Measurements from ENCODE around the gene ASTE1. TPM values are rescaled to one million over a fixed set of nuclear protein-coding genes. Genes with fewer than 3 reads are reported as not detected.
A peak's percentile ranks its signal among the peaks of the same experiment; 100 is the strongest.
"Not testable (repeated sequence)": the region's sequence is repeated elsewhere in the genome, so short reads cannot be mapped to it uniquely, and the experiment has no call there.

ASTE1 gene
- total RNA-seq, 1 experiment from 2014 or later: 9.7 TPM

DNA sequence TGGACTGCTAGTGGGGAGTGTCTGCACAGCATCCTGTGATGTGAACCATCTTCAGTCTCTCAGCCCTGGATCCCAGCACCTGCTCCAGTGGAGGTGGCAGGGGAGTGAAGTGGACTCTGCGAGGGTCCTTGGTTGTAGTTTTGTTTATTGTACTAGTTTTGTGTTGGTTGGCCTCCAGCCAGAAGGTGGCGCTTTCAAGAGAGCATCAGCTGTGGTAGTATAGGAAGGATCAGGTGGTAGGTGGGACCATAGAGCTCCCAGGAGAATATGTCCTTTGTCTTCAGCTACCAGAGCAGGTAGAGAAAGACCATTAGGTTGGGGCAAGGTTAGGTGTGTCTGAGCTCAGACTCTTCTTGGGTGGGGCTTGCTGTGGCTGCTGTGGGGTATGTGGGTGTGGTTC lies 21.0 kb upstream of the ASTE1 start:
- no peaks in the 10 kb centered on the region for H3K79me2 ChIP-seq (ENCODE audit: insufficient read depth, low read length)
- Mint-ChIP-seq H3K4me3 (no peak overlapping the region), H3K36me3 (ENCODE audit: insufficient read depth in 1 of 3, low read depth in 3 of 3) (peaks cover 0 to 20% (median 17%) of the 10 kb centered on the region in 3 experiments; a peak in 5 of 7 replicates), H3K9me3 (peaks cover 7 to 16% of the 10 kb centered on the region in 2 experiments; a peak in 4 of 5 replicates), H3K4me1 (peaks cover 4 to 8% of the 10 kb centered on the region in 2 experiments; a peak in 2 of 4 replicates), H3K27ac (peak overlapping the region in 1 of 3 experiments; percentile 82; a peak in 3 of 7 replicates), H3K27me3 (ENCODE audit: low read depth) (peaks cover 4% of the 10 kb centered on the region; the same call in 1 of the 2 replicates)
- H2BK120ac ChIP-seq (ENCODE audit: low read depth, low read length, poor library complexity, severe bottlenecking): no peak overlapping the region
- no peaks in the 10 kb centered on the region for H3K27me3 ChIP-seq (ENCODE audit: insufficient read depth, low read length)
- DNase-seq: peak; percentile 36
- no peak overlapping the region for H3K9ac ChIP-seq (ENCODE audit: extremely low read depth, insufficient read length, low read length)
- no peak overlapping the region for H4K91ac ChIP-seq (ENCODE audit: insufficient read length, low read depth, low read length)
- H3K9me3 ChIP-seq (ENCODE audit: control insufficient read depth, low read depth, low read length): no peaks in the 10 kb centered on the region
- no peak overlapping the region for H2BK20ac ChIP-seq (ENCODE audit: low read depth, low read length, poor library complexity, severe bottlenecking)
- peak; percentile 51 for TF ChIP-seq CTCF (conservative IDR thresholded peaks at IDR 0.05)
- H3K23ac ChIP-seq (ENCODE audit: insufficient read length, low read depth, low read length): no peak overlapping the region
- H3K18ac ChIP-seq (ENCODE audit: insufficient read length, low read depth, low read length): peak overlapping the region; percentile 53
- WGBS (ENCODE audit: extremely low coverage, insufficient read length, low lambda C conversion rate): no CpG with 5 or more reads among the region's 2 CpGs
- no peaks in the 10 kb centered on the region for H3K79me1 ChIP-seq (ENCODE audit: insufficient read depth, low read depth, low read length, poor library complexity, severe bottlenecking)
- H3K4me2 ChIP-seq (ENCODE audit: insufficient read depth, insufficient read length, low read length): no peak overlapping the region
- no peak overlapping the region for H3T11ph ChIP-seq (ENCODE audit: low read length)
- no peak overlapping the region for H3K27ac ChIP-seq (ENCODE audit: insufficient read length, low read depth, low read length)
- no peak overlapping the region for H3K56ac ChIP-seq (ENCODE audit: insufficient read length, low read depth, low read length)
- H3K4ac ChIP-seq (ENCODE audit: low read depth, low read length): no peak overlapping the region
- no peak overlapping the region for H2AFZ ChIP-seq (ENCODE audit: low read length)
- no peak overlapping the region for H2BK12ac ChIP-seq (ENCODE audit: insufficient read length, low read depth, low read length)
- no peak overlapping the region for H4K5ac ChIP-seq (ENCODE audit: insufficient read length, low read depth, low read length)
- no peak overlapping the region for H2AK5ac ChIP-seq (ENCODE audit: insufficient read length, low read length)
- no peak overlapping the region for H3K14ac ChIP-seq (ENCODE audit: insufficient read depth, low read length)
- no peak overlapping the region for H2BK5ac ChIP-seq (ENCODE audit: insufficient read length, low read length)
- H4K8ac ChIP-seq (replicated peaks; ENCODE audit: insufficient read length, low read depth, low read length): no peak overlapping the region
- no peaks in the 10 kb centered on the region for H3K4me1 ChIP-seq (ENCODE audit: insufficient read depth, low read length)
- H3K23me2 ChIP-seq (ENCODE audit: insufficient read length, low read depth, low read length, poor library complexity, severe bottlenecking): no peaks in the 10 kb centered on the region
- no peak overlapping the region for H2BK15ac ChIP-seq (ENCODE audit: low read depth, low read length)
- H4K20me1 ChIP-seq (ENCODE audit: control insufficient read depth, insufficient read depth, insufficient read length): no peaks in the 10 kb centered on the region

GRCh38 chr3:131042271-131042985 lies 15.8 kb upstream of the ASTE1 start:
- H3K4me2 ChIP-seq (ENCODE audit: insufficient read depth, insufficient read length, low read length); H3K27ac ChIP-seq (ENCODE audit: insufficient read length, low read depth, low read length); H4K20me1 ChIP-seq (ENCODE audit: control insufficient read depth, insufficient read depth, insufficient read length); H3K56ac ChIP-seq (ENCODE audit: insufficient read length, low read depth, low read length); H3K4me1 ChIP-seq (ENCODE audit: insufficient read depth, low read length); H3K9ac ChIP-seq (ENCODE audit: extremely low read depth, insufficient read length, low read length); H3K27me3 Mint-ChIP-seq (ENCODE audit: low read depth); H3K9me3 ChIP-seq (ENCODE audit: control insufficient read depth, low read depth, low read length); H3K4ac ChIP-seq (ENCODE audit: low read depth, low read length); H4K91ac ChIP-seq (ENCODE audit: insufficient read length, low read depth, low read length); H3K23me2 ChIP-seq (ENCODE audit: insufficient read length, low read depth, low read length, poor library complexity, severe bottlenecking); H2BK120ac ChIP-seq (ENCODE audit: low read depth, low read length, poor library complexity, severe bottlenecking); H3K18ac ChIP-seq (ENCODE audit: insufficient read length, low read depth, low read length); H3K79me2 ChIP-seq (ENCODE audit: insufficient read depth, low read length); H3K27me3 ChIP-seq (ENCODE audit: insufficient read depth, low read length); H4K8ac ChIP-seq (replicated peaks; ENCODE audit: insufficient read length, low read depth, low read length); H2BK12ac ChIP-seq (ENCODE audit: insufficient read length, low read depth, low read length); H2BK15ac ChIP-seq (ENCODE audit: low read depth, low read length); H4K5ac ChIP-seq (ENCODE audit: insufficient read length, low read depth, low read length); H3K27ac Mint-ChIP-seq; H3T11ph ChIP-seq (ENCODE audit: low read length); H3K23ac ChIP-seq (ENCODE audit: insufficient read length, low read depth, low read length); H2AK5ac ChIP-seq (ENCODE audit: insufficient read length, low read length); H3K4me3 Mint-ChIP-seq; H3K79me1 ChIP-seq (ENCODE audit: insufficient read depth, low read depth, low read length, poor library complexity, severe bottlenecking); H3K14ac ChIP-seq (ENCODE audit: insufficient read depth, low read length); H2BK20ac ChIP-seq (ENCODE audit: low read depth, low read length, poor library complexity, severe bottlenecking); H2BK5ac ChIP-seq (ENCODE audit: insufficient read length, low read length); H2AFZ ChIP-seq (ENCODE audit: low read length): not testable (repeated sequence)
- Mint-ChIP-seq H3K9me3 (peaks cover 7 to 16% of the 10 kb centered on the region in 2 experiments; a peak in 4 of 5 replicates), H3K4me1 (peaks cover 0 to 10% of the 10 kb centered on the region in 2 experiments; a peak in 2 of 4 replicates), H3K36me3 (ENCODE audit: insufficient read depth in 1 of 3, low read depth in 3 of 3) (peaks cover 0 to 22% (median 17%) of the 10 kb centered on the region in 3 experiments; a peak in 4 of 7 replicates)
- peak; percentile 59 for DNase-seq
- no CpG with 5 or more reads among the region's 10 CpGs for WGBS (ENCODE audit: extremely low coverage, insufficient read length, low lambda C conversion rate)
